Calu3 (cell line): ENCODE results near the gene PAXIP1. TPM values are rescaled to one million over a fixed set of nuclear protein-coding genes. Genes with fewer than 3 reads are reported as not detected.

ENCODE experiments used
- BruUV-seq: library from RNA; stranded (reverse); fragments of 400-500 nt; replicated peaks from 2 replicates; lab custom pipeline; 2021; lab: Mats Ljungman, UMichigan
- CTCF ChIA-PET: fragments of 300-600 bp; sonication (Branson Sonifier 250); formaldehyde crosslinking; loops from one replicate; lab custom pipeline; 2022; ENCODE audit warnings: antibody characterized with exemption; lab: Charles Lee
- DNase-seq: peaks from one replicate; pipeline ENCODE4 v3.0.0; 2022
- H3K27ac Mint-ChIP-seq: one replicate; pipeline ENCODE4 v1.8.0; 2022; ENCODE audit warnings: mixed read lengths; ENCODE audit not compliant: unreplicated experiment
- H3K27me3 Mint-ChIP-seq: one replicate; pipeline ENCODE4 v1.8.0; 2022; ENCODE audit warnings: mixed read lengths; ENCODE audit not compliant: unreplicated experiment
- H3K36me3 Mint-ChIP-seq: one replicate; pipeline ENCODE4 v1.8.0; 2022; ENCODE audit warnings: mild to moderate bottlenecking, moderate library complexity, mixed read lengths; ENCODE audit not compliant: insufficient read depth, unreplicated experiment
- H3K4me1 Mint-ChIP-seq: one replicate; pipeline ENCODE4 v1.8.0; 2022; ENCODE audit warnings: mild to moderate bottlenecking, low read depth, mixed read lengths; ENCODE audit not compliant: unreplicated experiment
- H3K4me3 Mint-ChIP-seq: one replicate; pipeline ENCODE4 v1.8.0; 2022; ENCODE audit warnings: mild to moderate bottlenecking, low read depth, moderate library complexity, mixed read lengths; ENCODE audit not compliant: unreplicated experiment
- H3K9me3 Mint-ChIP-seq: one replicate; pipeline ENCODE4 v1.8.0; 2022; ENCODE audit warnings: low read depth, mixed read lengths; ENCODE audit not compliant: unreplicated experiment
- intact Hi-C: fragments of 100-400 bp; cut with micrococcal nuclease; formaldehyde crosslinking; loops from one replicate; pipeline ENCODE4 v1.10.0; 2022; ENCODE audit not compliant: unreplicated experiment
- total RNA-seq: library from RNA; stranded (reverse); gene quantifications from 2 replicates; pipeline ENCODE4 v1.2.3, GENCODE V29; 2022
- TF ChIP-seq, protein P1 (sequence below): fragments of 200-600 bp; IDR thresholded peaks from one replicate; pipeline ENCODE4 v1.8.0; 2022; ENCODE audit warnings: antibody characterized with exemption; ENCODE audit not compliant: unreplicated experiment

Gene PAXIP1
- total RNA-seq, 1 experiment from 2014 or later, result 23.1 TPM

DNA sequence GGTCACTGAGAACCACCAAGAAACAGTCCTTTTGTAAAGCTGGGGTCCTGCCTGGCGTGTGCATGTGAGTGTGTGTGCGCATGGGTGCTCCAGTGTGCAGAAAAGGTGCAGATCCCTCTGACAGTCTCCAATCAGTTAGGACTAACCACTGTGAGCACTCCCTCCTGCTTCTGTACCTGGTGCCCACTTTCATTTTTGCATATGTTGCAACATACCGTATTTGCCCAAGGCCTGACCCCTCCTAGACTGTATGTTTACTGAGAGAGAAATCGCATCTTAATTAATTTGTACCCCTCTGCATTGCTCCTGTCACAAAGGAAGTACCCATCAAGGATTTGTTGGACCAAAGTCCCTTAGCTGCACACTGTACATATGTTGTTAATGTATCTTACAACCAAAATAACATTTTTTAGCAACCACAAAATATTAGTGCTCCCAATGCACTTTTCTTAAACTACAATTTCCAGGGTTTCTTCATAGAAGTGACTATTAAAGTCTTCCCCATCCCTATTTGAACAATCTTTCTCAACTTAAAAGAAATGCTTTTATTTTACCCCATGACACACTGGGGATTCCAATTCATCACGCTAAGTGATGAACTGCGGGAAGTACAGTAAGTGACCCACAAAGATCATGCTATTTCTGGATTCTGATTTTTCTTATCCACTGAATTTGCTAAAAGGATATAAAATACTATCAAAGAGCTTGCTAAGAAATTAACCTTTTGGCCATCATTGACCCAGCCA is 16.6 kb downstream of the PAXIP1 start:
- no peak overlapping the region for H3K4me3 Mint-ChIP-seq
- H3K36me3 Mint-ChIP-seq, result no peaks in the 10 kb centered on the region
- no peak for DNase-seq
- CTCF ChIA-PET, result interaction anchor here (0.5 kb wide), 1 partner anchor 460 kb away, joined by 3 read pairs; no protein-coding TSS in a partner anchor
- no peaks in the 10 kb centered on the region for H3K9me3 Mint-ChIP-seq
- intact Hi-C loops, result no loop called here
- no peak overlapping the region for H3K27ac Mint-ChIP-seq
- H3K27me3 Mint-ChIP-seq, result no peaks in the 10 kb centered on the region
- no peaks in the 10 kb centered on the region for H3K4me1 Mint-ChIP-seq
- BruUV-seq, result no TSS peak
- TF ChIP-seq, protein P1, sequence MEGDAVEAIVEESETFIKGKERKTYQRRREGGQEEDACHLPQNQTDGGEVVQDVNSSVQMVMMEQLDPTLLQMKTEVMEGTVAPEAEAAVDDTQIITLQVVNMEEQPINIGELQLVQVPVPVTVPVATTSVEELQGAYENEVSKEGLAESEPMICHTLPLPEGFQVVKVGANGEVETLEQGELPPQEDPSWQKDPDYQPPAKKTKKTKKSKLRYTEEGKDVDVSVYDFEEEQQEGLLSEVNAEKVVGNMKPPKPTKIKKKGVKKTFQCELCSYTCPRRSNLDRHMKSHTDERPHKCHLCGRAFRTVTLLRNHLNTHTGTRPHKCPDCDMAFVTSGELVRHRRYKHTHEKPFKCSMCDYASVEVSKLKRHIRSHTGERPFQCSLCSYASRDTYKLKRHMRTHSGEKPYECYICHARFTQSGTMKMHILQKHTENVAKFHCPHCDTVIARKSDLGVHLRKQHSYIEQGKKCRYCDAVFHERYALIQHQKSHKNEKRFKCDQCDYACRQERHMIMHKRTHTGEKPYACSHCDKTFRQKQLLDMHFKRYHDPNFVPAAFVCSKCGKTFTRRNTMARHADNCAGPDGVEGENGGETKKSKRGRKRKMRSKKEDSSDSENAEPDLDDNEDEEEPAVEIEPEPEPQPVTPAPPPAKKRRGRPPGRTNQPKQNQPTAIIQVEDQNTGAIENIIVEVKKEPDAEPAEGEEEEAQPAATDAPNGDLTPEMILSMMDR, result no peak

DNA sequence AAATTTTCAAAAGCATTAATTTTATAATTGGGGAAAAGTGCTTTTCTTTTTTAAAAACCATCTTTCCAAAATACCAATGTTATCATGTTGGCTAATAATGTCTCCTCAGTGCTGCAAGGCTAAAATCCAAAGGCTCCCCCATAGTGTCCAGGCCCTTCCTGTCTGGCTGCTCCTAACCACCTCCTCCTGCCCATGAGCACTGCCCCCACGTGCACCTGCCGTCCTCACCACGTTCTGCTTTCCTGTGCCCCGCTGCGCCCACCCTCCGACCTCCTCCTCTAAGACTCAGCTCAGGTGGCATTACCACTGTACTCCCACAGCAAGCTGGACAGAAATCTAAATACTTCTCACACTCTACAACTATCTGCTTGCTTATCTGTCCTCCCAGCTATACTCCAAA is 17.7 kb downstream of the PAXIP1 start:
- Mint-ChIP-seq H3K27me3 (no peaks in the 10 kb centered on the region), H3K36me3 (peaks cover 7% of the 10 kb centered on the region), H3K9me3 (no peaks in the 10 kb centered on the region), H3K4me1 (no peaks in the 10 kb centered on the region), H3K4me3 (no peak overlapping the region), H3K27ac (no peak overlapping the region)
- no TSS peak for BruUV-seq
- TF ChIP-seq, protein P1, result no peak
- CTCF ChIA-PET, result no interaction called here
- DNase-seq, result no peak
- intact Hi-C loops, result no loop called here

DNA sequence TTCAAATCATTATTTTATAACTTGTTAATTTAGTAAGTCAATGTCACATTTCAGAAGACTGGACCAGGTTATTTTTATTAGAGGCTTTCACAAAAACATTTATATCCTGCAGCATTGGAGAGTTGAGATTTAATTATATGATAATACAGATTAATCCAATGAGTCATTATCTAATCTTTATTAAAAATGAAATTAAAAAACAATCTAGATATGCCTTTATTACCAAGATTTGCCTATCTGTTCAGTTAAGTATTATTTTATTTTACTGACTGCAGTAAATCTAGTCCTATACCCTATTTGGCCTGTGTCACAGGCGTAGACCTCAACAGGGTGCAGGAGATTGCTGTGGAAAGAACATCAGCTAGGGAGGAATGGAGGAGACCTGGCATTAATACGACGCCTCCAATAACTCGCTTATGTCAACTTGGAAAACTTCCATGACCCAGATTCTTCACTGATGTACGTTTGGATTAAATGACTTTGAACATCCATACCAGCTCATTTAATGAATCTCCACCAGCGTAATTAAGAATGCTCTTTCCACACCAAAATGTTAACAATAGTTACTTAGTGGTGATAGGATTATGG is 18.2 kb downstream of the PAXIP1 start:
- Mint-ChIP-seq H3K4me3 (no peak overlapping the region), H3K36me3 (peaks cover 7% of the 10 kb centered on the region), H3K4me1 (no peaks in the 10 kb centered on the region), H3K27ac (no peak overlapping the region), H3K27me3 (no peaks in the 10 kb centered on the region), H3K9me3 (no peaks in the 10 kb centered on the region)
- BruUV-seq, result no TSS peak
- no peak for DNase-seq
- CTCF ChIA-PET, result no interaction called here
- TF ChIP-seq, protein P1, result no peak
- intact Hi-C loops, result no loop called here

DNA sequence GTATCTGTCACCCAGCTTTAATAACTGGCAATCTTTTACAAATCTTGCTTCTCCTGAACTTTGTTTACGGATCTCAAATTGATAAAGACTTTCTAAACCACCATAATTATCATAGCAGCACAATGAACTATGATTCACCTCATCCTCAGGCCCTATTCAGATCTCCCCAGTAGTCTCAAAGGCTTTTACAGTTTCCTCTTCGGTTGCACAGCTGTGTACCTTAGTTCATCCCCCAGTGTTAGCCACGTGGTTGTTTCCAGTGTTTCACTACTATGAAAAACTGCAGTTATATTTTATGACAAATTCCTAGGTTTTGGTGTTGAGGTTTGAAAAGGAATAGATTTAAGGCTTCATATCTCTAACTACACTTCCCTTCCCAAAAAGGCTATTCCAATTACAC is 24.9 kb downstream of the PAXIP1 start:
- Mint-ChIP-seq H3K27me3 (no peaks in the 10 kb centered on the region), H3K27ac (no peak overlapping the region), H3K4me1 (no peaks in the 10 kb centered on the region), H3K36me3 (peaks cover 21% of the 10 kb centered on the region), H3K4me3 (no peak overlapping the region), H3K9me3 (no peaks in the 10 kb centered on the region)
- TF ChIP-seq, protein P1, result no peak
- BruUV-seq, result no TSS peak
- DNase-seq, result no peak
- CTCF ChIA-PET, result no interaction called here
- intact Hi-C loops, result no loop called here
